Left kidney (tissue), 2 donors: Measurements from ENCODE around the gene CANT1. TPM values are rescaled to one million over a fixed set of nuclear protein-coding genes. Genes with fewer than 3 reads are reported as not detected.

Experiments used
- DNase-seq: peaks from one replicate; pipeline ENCODE4 v3.0.0-alpha.2; 2013
- polyA plus RNA-seq: library from polyadenylated mRNA; unstranded; fragments of 120-200 nt; gene quantifications from one replicate; pipeline ENCODE4 v1.2.1, GENCODE V29; 2013; ENCODE audit not compliant: insufficient read length

CANT1 gene
- polyA plus RNA-seq, 1 donor: 44.8 TPM

- no peak for DNase-seq
Observed at GRCh38 chr17:79011451-79012147, 2.0 kb upstream of the CANT1 start.

GRCh38 chr17:79010304-79010646 is 711 bp upstream of the CANT1 start:
- no peak for DNase-seq

- no peak for DNase-seq
Observed at GRCh38 chr17:79008666-79009387, 737 bp downstream of the CANT1 start.

GRCh38 chr17:79007504-79008381 is 1.8 kb downstream of the CANT1 start:
- no peak for DNase-seq

DNA sequence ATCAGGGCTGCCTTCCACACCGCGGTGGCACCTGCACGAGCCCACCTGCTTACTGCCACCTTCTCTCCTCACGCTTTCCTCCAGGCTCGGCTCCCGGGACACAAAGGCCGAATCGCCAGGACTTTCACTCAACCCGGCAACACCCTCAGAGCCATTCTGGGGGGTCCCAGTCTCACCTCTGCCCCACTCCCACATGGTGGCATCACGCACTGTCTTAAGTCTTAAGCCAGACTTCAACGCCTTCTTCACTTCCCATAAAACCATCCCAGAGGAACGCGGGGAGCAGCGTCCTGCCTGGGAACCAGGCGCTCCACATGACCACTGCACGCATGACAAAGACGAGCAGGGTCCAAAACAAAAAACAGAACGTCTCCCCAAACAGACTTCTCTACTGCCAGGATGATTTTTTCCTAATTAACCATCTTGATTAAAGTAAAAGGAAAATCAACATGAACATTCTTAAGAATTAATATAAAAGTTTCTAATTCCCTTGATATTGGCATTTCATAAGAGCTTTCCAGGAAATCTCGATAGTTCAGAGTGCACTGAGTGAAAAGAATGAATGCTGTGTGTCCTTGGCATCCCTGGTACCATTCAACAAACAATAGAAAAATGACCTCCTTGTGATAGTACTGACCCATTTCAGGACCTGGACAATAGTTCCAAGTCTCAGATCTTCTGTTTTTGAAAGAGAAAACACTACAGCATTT is 2.6 kb downstream of the CANT1 start:
- DNase-seq: no peak

DNA sequence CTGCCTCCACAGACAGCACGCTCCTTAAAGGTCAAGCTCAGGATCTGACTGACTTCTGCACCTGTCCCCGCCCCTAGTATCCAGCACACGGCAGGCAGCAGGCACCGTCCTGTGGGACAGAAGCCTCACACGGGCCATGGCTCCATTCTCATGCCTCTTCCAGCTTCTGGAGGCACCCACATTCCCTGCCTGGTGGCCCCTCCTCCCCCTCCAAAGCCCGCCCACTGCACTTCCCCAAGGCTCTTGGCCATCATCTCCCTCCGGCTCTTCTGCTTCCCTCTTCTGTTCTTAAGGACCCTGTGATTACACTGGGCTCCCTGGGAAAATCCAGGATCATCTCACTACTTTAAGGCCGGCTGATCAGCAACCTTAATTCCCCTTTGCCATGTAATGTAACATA is 3.5 kb downstream of the CANT1 start:
- no peak for DNase-seq

- no peak for DNase-seq
Observed at GRCh38 chr17:79005063-79005861, 4.3 kb downstream of the CANT1 start.

- no peak for DNase-seq
Observed at GRCh38 chr17:79003661-79004411, 5.7 kb downstream of the CANT1 start.

- DNase-seq: no peak
Observed at GRCh38 chr17:79002796-79003593, 6.6 kb downstream of the CANT1 start.

DNA sequence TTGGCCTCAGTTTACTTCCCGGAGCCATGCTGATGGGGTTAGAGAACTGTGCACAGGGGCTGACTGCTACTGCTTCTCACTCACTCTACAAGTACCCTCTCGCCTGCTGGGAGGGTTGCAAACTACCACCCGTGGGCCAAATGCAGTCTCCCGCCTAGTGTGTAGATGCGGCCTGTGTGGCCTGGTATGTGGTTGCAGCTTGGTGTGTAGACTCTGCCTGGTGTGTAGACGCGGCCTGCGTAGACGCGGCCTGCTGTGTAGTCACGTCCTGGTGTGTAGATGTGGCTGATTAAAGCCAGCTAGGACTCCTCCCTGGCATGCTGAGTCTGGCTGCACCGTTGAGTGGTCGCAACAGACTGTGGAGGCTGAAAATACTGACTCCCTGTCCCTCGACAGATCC is 7.3 kb downstream of the CANT1 start:
- DNase-seq: no peak

GRCh38 chr17:79001190-79002020 is 8.2 kb downstream of the CANT1 start:
- DNase-seq: no peak

DNA sequence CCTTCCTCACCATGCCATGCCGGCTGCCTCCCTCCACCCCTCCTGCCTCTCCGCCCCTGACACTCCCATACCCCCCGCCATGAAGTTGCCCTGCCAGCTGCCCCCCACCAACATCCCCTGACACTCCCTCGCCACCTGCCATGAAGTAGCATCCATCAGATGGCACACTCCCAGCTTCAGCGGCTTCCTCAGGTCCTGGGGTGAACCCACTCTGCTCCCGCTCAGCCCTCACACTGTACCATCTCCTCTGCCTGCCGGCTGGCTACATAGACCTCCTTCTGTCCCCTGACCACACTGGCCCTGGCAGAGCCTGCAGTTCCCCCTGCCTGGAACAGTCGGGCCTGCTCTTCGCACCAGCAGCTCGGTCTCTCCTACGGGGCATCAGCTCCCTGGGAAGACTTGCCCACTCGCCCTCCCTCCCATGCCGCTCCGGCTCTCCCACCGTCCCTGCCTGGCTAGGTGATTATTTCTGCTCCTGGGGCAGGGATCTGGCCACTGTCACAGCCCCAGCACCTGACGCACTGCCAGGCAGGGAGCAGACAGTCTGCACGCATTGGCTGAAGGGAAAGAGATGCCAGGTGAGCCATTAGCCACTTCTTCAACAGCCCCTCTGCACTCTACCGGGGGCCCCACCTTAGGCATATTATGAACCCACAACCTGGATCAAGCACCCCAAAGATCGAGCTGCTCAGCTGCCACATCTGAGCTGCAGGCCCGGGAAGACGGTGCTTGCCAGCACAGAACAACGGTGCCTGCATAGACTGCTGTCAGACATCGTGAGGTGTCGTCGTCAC is 9.0 kb downstream of the CANT1 start:
- DNase-seq: no peak

GRCh38 chr17:78999947-79000395 is 9.6 kb downstream of the CANT1 start:
- no peak for DNase-seq

DNA sequence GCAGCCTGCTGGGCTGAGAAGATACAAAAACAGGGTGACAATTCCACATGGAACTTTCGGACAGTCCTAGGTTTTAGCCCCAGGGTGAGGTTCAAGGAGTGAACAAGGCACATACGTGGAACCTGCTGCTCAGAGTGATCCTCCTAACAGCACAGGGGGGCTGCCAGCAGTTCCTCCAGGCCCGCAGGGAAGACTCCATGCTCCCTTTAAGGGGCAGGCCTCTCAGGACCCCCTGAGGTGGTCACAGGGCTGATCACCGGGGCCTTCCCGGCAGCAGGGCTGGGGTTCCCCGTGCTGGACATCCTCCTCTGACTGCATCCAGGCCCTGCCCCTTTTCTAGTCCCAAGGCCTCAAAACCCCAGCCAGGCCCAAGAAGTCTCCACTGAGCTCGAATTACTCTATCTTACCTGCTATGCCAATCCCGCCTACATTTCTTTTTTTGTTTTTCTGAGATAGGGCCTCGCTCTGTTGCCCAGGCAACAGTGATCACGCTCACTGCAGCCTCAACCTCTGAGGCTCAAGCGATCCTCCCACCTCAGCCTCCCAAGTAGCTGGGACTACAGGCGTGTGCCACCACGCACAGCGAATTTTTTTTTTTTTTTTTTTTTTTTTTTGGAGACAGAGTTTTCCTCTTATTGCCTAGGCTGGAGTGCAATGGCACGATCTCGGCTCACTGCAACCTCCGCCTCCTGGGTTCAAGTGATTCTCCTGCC is 10.4 kb downstream of the CANT1 start:
- no peak for DNase-seq

DNA sequence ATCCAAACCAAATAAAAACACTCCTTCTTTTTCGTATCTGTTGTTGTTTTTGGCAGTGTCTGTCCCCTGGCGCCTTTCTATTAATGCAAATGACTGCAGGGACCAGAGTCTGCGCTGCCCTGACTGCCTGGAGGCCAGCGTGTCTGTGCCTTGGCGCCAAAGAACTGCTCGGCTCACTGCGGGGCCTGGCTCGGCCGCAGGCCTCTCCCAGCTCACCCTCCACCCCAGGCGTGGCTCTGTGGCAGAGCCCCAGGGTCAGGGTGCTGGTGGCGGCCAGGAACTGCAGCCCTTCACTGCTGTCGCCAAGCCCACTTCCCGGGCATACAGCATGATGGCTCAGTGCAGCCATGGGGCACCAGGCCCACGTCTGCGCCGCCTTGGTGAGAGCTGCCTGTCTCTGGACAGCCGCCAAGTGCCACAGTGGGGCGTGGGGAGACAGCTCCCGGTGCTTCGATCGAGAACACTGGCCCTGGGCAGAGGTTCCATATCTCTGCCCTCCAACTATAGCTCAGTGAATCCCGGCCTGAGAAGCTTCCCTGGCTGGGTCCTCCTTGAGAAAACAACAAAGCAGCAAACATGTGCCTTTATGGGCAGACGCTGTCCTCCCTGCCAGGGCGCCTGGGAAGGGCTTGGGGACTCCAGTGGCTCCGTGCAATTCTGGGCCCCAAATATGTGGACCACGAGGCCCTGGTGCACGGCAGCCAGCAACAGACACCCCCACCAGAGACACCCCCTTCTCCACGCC is 11.1 kb downstream of the CANT1 start:
- DNase-seq: no peak

GRCh38 chr17:78997881-78998280 is 11.7 kb downstream of the CANT1 start:
- DNase-seq: no peak
